SU-DHL-6 (cell line): ENCODE results near the gene SMAD3.

Source experiments
- CTCF ChIP-seq: fragments of 200-600 bp; sonication (generic); IDR thresholded peaks from one replicate; pipeline ENCODE4 v1.5.1; 2017; ENCODE audit warnings: antibody characterized with exemption, mild to moderate bottlenecking, low read length, moderate library complexity; ENCODE audit not compliant: insufficient read depth, poor library complexity, severe bottlenecking
- EZH2phosphoT487 ChIP-seq: fragments of 200-600 bp; sonication (generic), shearing (Covaris generic); conservative IDR thresholded peaks from 2 replicates; pipeline ENCODE4 v1.6.1; 2018; ENCODE audit warnings: mild to moderate bottlenecking, antibody characterized with exemption, low read length, moderate library complexity, mixed read lengths

DNA sequence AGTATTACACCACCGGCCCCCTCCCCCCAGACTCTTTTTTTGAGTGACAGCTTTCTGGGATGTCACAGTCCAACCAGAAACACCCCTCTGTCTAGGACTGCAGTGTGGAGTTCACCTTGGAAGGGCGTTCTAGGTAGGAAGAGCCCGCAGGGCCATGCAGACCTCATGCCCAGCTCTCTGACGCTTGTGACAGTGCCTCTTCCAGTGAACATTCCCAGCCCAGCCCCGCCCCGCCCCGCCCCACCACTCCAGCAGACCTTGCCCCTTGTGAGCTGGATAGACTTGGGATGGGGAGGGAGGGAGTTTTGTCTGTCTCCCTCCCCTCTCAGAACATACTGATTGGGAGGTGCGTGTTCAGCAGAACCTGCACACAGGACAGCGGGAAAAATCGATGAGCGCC, 125.4 kb downstream of the SMAD3 start:
- TF ChIP-seq CTCF (no peak), EZH2phosphoT487 (no peak)
